ENCODE results near the gene GSTM5.
"Not testable (repeated sequence)": the region's sequence is repeated elsewhere in the genome, so short reads cannot be mapped to it uniquely, and the experiment has no call there.

Gene GSTM5

DNA sequence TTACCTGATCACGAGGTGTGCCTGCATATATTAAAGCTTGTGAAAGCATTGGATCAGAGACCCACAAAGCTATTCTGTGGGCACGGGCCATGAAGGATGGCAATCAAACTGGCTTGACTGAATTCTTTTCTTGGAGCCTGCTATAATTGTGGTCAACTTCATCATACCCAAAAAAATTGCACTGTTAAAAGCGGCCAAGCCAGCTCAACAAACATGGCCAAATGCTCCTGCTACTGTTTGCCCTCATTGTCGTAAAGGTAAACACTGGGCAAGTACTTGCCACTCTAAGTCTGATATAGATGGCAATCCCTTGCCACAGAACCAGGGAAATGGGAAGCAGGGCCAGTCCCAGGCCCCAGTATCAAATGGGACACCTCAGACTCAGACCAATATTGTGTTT lies 6.6 kb upstream of the GSTM5 start:
- no peak for TF ChIP-seq EZH2phosphoT487 (IDR thresholded peaks at IDR 0.05; ENCODE audit: borderline replicate concordance)
- Histone ChIP-seq H3K36me3 (ENCODE audit: insufficient read depth, low read length) (no peaks in the 10 kb centered on the region), H2AFZ (ENCODE audit: low read length) (no peak overlapping the region), H3K4me1 (ENCODE audit: insufficient read depth, low read length, poor library complexity, severe bottlenecking) (no peaks in the 10 kb centered on the region), H3K9me2 (replicated peaks; ENCODE audit: low read depth, low read length) (no peaks in the 10 kb centered on the region), H3F3A (ENCODE audit: low read depth) (no peaks in the 10 kb centered on the region), H3K27me3 (ENCODE audit: insufficient read depth, low read length, poor library complexity, severe bottlenecking) (no peaks in the 10 kb centered on the region), H3K4me3 (ENCODE audit: low read length, poor library complexity, severe bottlenecking) (no peak overlapping the region), H3K9me3 (ENCODE audit: insufficient read depth, low read depth, low read length) (no peaks in the 10 kb centered on the region), H3K79me2 (ENCODE audit: insufficient read depth, low read length) (no peaks in the 10 kb centered on the region), H4K20me1 (ENCODE audit: insufficient read depth, low read length, poor library complexity, severe bottlenecking) (no peaks in the 10 kb centered on the region), H3K4me2 (ENCODE audit: low read depth, low read length, poor library complexity, severe bottlenecking) (no peak overlapping the region), H3K9ac (ENCODE audit: low read depth, low read length, poor library complexity, severe bottlenecking) (no peak overlapping the region)

DNA sequence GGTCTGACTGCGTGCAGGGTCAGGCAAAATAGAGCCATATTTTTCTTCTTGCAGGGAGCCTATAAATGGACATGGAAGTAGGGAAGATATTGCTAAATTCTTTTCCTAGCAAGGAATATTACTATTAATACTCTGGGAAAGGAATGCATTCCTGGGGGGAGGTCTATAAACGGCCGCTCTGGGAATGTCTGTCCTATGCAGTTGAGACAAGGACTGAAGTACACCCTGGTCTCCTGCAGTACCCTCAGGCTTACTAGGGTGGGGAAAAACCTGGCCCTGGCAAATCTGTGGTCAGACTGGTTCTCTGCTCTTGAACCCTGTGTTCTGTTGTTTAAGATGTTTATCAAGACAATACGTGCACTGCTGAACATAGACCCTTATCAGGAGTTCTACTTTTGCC lies 3.1 kb upstream of the GSTM5 start:
- H3K9me2 ChIP-seq (replicated peaks; ENCODE audit: low read depth, low read length); H3K9ac ChIP-seq (ENCODE audit: low read depth, low read length, poor library complexity, severe bottlenecking); H3K79me2 ChIP-seq (ENCODE audit: insufficient read depth, low read length); H3K4me3 ChIP-seq (ENCODE audit: low read length, poor library complexity, severe bottlenecking); H3F3A ChIP-seq (ENCODE audit: low read depth); H3K9me3 ChIP-seq (ENCODE audit: insufficient read depth, low read depth, low read length); H3K27me3 ChIP-seq (ENCODE audit: insufficient read depth, low read length, poor library complexity, severe bottlenecking); H2AFZ ChIP-seq (ENCODE audit: low read length); H4K20me1 ChIP-seq (ENCODE audit: insufficient read depth, low read length, poor library complexity, severe bottlenecking); H3K36me3 ChIP-seq (ENCODE audit: insufficient read depth, low read length); H3K4me1 ChIP-seq (ENCODE audit: insufficient read depth, low read length, poor library complexity, severe bottlenecking); H3K4me2 ChIP-seq (ENCODE audit: low read depth, low read length, poor library complexity, severe bottlenecking): not testable (repeated sequence)

DNA sequence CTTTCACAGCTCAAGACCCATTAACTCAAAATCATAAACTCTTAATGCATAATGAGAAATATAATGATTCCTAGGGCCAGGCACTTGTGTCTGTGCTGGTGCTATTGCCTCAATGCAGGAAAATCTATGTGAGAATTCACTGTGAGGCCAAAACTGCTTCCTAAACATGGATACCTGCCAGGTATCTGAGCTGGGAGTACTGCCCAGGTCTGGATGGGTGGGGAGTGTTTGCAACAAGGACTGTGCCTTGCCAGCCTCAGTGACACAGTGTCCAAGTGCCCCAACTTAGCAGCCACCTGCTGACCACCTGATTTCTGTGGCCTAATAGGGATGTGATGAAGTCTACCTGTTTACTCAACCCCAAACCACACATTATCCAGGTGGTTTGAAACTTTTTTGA lies 2.2 kb upstream of the GSTM5 start:
- H3K9me3 ChIP-seq (ENCODE audit: insufficient read depth, low read depth, low read length); H3F3A ChIP-seq (ENCODE audit: low read depth); H3K79me2 ChIP-seq (ENCODE audit: insufficient read depth, low read length); H3K4me1 ChIP-seq (ENCODE audit: insufficient read depth, low read length, poor library complexity, severe bottlenecking); H3K9ac ChIP-seq (ENCODE audit: low read depth, low read length, poor library complexity, severe bottlenecking); H3K4me3 ChIP-seq (ENCODE audit: low read length, poor library complexity, severe bottlenecking); H2AFZ ChIP-seq (ENCODE audit: low read length); H3K36me3 ChIP-seq (ENCODE audit: insufficient read depth, low read length); H3K27me3 ChIP-seq (ENCODE audit: insufficient read depth, low read length, poor library complexity, severe bottlenecking); H3K9me2 ChIP-seq (replicated peaks; ENCODE audit: low read depth, low read length); H3K4me2 ChIP-seq (ENCODE audit: low read depth, low read length, poor library complexity, severe bottlenecking); H4K20me1 ChIP-seq (ENCODE audit: insufficient read depth, low read length, poor library complexity, severe bottlenecking): not testable (repeated sequence)

DNA sequence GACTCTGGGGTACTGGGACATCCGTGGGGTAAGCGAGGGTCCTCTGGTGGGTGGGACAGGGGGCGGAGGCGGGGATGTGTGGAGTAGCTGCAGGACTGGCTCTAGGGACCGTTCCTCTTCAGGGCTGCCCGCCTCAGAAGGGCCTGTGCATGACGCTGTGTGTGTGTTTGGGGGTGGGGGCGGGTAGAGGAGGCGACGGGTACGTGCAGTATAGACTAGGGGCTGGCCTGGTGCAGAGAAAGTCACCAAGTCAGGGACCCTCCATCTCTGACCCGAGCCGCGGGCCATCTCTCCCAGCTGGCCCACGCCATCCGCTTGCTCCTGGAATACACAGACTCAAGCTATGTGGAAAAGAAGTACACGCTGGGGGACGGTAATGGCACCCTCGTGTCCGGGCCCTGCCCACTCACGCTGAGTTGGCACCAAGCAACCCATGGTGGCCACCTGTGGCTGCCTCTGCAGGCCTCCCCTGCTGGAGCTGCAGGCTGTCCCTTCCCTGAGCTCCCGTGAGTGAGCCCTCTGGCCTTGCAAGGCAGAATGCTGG lies 342 bp downstream of the GSTM5 start:
- H3K9ac ChIP-seq (ENCODE audit: low read depth, low read length, poor library complexity, severe bottlenecking): no peak overlapping the region
- no peaks in the 10 kb centered on the region for H4K20me1 ChIP-seq (ENCODE audit: insufficient read depth, low read length, poor library complexity, severe bottlenecking)
- no peaks in the 10 kb centered on the region for H3F3A ChIP-seq (ENCODE audit: low read depth)
- H3K4me1 ChIP-seq (ENCODE audit: insufficient read depth, low read length, poor library complexity, severe bottlenecking): no peaks in the 10 kb centered on the region
- no peaks in the 10 kb centered on the region for H3K9me3 ChIP-seq (ENCODE audit: insufficient read depth, low read depth, low read length)
- no peaks in the 10 kb centered on the region for H3K27me3 ChIP-seq (ENCODE audit: insufficient read depth, low read length, poor library complexity, severe bottlenecking)
- no peak overlapping the region for H3K4me2 ChIP-seq (ENCODE audit: low read depth, low read length, poor library complexity, severe bottlenecking)
- no peaks in the 10 kb centered on the region for H3K79me2 ChIP-seq (ENCODE audit: insufficient read depth, low read length)
- H3K36me3 ChIP-seq (ENCODE audit: insufficient read depth, low read length): no peaks in the 10 kb centered on the region
- no peaks in the 10 kb centered on the region for H3K9me2 ChIP-seq (replicated peaks; ENCODE audit: low read depth, low read length)
- H2AFZ ChIP-seq (ENCODE audit: low read length): no peak overlapping the region
- TF ChIP-seq EZH2phosphoT487 (IDR thresholded peaks at IDR 0.05; ENCODE audit: borderline replicate concordance): no peak
- TF ChIP-seq, protein P1, sequence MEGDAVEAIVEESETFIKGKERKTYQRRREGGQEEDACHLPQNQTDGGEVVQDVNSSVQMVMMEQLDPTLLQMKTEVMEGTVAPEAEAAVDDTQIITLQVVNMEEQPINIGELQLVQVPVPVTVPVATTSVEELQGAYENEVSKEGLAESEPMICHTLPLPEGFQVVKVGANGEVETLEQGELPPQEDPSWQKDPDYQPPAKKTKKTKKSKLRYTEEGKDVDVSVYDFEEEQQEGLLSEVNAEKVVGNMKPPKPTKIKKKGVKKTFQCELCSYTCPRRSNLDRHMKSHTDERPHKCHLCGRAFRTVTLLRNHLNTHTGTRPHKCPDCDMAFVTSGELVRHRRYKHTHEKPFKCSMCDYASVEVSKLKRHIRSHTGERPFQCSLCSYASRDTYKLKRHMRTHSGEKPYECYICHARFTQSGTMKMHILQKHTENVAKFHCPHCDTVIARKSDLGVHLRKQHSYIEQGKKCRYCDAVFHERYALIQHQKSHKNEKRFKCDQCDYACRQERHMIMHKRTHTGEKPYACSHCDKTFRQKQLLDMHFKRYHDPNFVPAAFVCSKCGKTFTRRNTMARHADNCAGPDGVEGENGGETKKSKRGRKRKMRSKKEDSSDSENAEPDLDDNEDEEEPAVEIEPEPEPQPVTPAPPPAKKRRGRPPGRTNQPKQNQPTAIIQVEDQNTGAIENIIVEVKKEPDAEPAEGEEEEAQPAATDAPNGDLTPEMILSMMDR (conservative IDR thresholded peaks at IDR 0.05; ENCODE audit: low read length): no peak
- H3K4me3 ChIP-seq (ENCODE audit: low read length, poor library complexity, severe bottlenecking): no peak overlapping the region

DNA sequence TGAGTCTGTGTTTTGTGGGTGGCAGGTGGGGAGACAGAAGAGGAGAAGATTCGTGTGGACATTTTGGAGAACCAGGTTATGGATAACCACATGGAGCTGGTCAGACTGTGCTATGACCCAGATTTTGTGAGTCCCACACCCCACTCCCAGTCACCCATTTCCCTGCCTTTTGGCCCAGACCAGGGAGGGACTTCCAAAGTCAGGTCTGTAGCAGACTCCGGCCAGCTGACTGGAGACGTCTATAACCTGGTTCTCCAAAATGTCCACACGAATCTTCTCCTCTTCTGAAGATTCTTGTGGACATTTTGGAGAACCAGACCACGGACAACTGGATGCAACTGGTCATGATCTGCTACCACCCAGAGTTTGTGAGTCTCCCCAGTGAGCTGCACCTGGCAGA lies 1.6 kb downstream of the GSTM5 start:
- no peak for TF ChIP-seq EZH2phosphoT487 (IDR thresholded peaks at IDR 0.05; ENCODE audit: borderline replicate concordance)
- TF ChIP-seq, protein P1 (conservative IDR thresholded peaks at IDR 0.05; ENCODE audit: low read length): no peak
- Histone ChIP-seq H3K4me1 (ENCODE audit: insufficient read depth, low read length, poor library complexity, severe bottlenecking) (no peaks in the 10 kb centered on the region), H4K20me1 (ENCODE audit: insufficient read depth, low read length, poor library complexity, severe bottlenecking) (no peaks in the 10 kb centered on the region), H3K4me2 (ENCODE audit: low read depth, low read length, poor library complexity, severe bottlenecking) (no peak overlapping the region), H3K4me3 (ENCODE audit: low read length, poor library complexity, severe bottlenecking) (no peak overlapping the region), H3K36me3 (ENCODE audit: insufficient read depth, low read length) (no peaks in the 10 kb centered on the region), H3K9ac (ENCODE audit: low read depth, low read length, poor library complexity, severe bottlenecking) (no peak overlapping the region), H3F3A (ENCODE audit: low read depth) (no peaks in the 10 kb centered on the region), H2AFZ (ENCODE audit: low read length) (no peak overlapping the region), H3K9me2 (replicated peaks; ENCODE audit: low read depth, low read length) (no peaks in the 10 kb centered on the region), H3K79me2 (ENCODE audit: insufficient read depth, low read length) (no peaks in the 10 kb centered on the region), H3K9me3 (ENCODE audit: insufficient read depth, low read depth, low read length) (no peaks in the 10 kb centered on the region), H3K27me3 (ENCODE audit: insufficient read depth, low read length, poor library complexity, severe bottlenecking) (no peaks in the 10 kb centered on the region)

All from Loucy (cell line).